ENCODE measurements around the gene UQCRC2. TPM values are rescaled to one million over a fixed set of nuclear protein-coding genes. Genes with fewer than 3 reads are reported as not detected.

Gene UQCRC2
- total and polyA plus RNA-seq, 7 experiments from 2014 or later = 158 to 227 (median 180) TPM

DNA sequence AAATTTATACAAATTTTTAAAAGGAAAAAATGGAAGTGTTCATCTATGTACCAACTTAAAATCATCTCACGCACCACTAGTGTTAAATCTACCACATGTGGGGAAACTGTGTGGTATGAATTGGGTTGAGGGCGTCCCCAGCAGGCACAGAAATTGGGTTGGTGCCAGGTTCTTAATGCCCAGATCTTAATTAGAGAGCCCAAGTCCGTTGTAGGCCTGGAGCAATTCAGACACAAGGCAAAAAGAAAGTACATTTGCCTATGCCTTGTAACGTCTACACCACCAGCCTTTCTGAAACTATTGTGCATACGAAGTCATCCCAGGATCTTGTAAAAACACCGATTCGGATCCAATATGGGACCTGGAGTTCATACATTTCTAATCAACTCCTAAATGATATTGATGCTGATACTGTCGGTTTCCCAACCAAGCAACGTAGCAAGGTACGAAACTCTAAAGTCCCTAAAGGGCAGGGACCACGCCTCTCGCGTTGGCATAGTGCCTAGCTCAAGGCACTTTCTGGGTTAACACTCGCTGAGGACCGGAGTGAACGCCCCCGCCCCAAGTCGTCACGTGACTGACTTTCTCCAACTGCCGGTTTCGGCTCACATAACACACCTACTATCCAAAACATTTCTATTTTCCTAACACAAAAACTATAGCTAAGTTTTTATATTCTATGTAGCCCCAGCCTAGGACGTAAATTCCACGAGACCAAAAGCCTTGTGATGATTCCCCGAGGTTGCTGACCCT lies 945 bp upstream of the UQCRC2 start:
- peak overlapping the region; percentile 97 for H3K27ac ChIP-seq (ENCODE audit: low read depth, low read length)
- H3K36me3 ChIP-seq (ENCODE audit: control insufficient read depth in 2 of 3, insufficient read depth in 3 of 3, low read length in 3 of 3) = peaks cover 0 to 10% (median 1%) of the 10 kb centered on the region in 3 experiments
- Mint-ChIP-seq H3K36me3 (peaks cover 3 to 14% (median 7%) of the 10 kb centered on the region in 5 donors), H3K4me3 (peak overlapping the region; percentile 94 to 100 (median 99)), H3K27ac (peak overlapping the region; percentile 96 to 99 (median 98)), H3K4me1 (peaks cover 29 to 81% (median 63%) of the 10 kb centered on the region in 7 donors), H3K9me3 (peaks cover 0 to 1% (median 0%) of the 10 kb centered on the region in 11 donors), H3K27me3 (no peaks in the 10 kb centered on the region)
- H3K27me3 ChIP-seq (ENCODE audit: control insufficient read depth in 2 of 2, insufficient read depth in 2 of 2, low read length in 2 of 2) = no peaks in the 10 kb centered on the region
- H3K9me3 ChIP-seq (ENCODE audit: control insufficient read depth in 2 of 3, low read length in 3 of 3) = no peaks in the 10 kb centered on the region
- intact Hi-C loops (cut with micrococcal nuclease) = loop anchor here (2.0 to 10.0 kb wide), 4 partner anchors 55 to 447 kb away; partner anchors contain the start of gene OTOA (in 1 of the 2)
- ChIA-PET CTCF (no interaction called here), POLR2A (interaction anchor here (0.8 to 2.5 kb wide), 6 partner anchors 13 to 243 kb away, joined by 3 to 45 read pairs (median 6); no protein-coding TSS in a partner anchor)
- peak overlapping the region; percentile 81 for H3K4me3 ChIP-seq (ENCODE audit: low read length)
- peak in 8 of 9 donors; percentile 35 to 87 (median 78) for DNase-seq
- ATAC-seq = peak; percentile 67
- peaks cover 26 to 33% of the 10 kb centered on the region in 2 donors for H3K4me1 ChIP-seq (ENCODE audit: control insufficient read depth in 2 of 2, insufficient read depth in 2 of 2, low read length in 2 of 2)

DNA sequence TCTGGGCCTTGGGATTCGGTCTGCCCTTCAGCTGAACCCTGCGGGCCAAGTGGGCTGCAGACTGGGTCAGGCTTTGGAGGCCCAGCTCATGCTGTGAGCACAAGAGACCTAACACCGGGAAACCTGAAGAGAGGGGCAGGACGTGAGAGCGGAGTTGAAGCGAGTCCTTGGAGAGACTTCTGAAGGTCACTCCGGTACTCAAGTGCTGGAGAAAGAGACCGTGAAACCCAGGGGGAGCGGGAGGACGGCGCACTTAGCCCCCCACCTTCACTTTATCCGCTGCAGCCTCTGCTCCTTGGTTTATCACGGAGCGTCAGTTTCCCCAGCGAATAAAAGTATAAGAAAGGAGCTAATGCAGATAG lies 361 bp downstream of the UQCRC2 start:
- H3K27me3 Mint-ChIP-seq = no peaks in the 10 kb centered on the region
- POLR2A ChIA-PET = interaction anchor here (0.6 to 2.5 kb wide), 5 partner anchors 11 to 237 kb away, joined by 3 to 45 read pairs (median 10); no protein-coding TSS in a partner anchor
- H3K4me1 Mint-ChIP-seq = peaks cover 35 to 85% (median 67%) of the 10 kb centered on the region in 7 donors
- Histone ChIP-seq H3K36me3 (ENCODE audit: control insufficient read depth in 2 of 3, insufficient read depth in 3 of 3, low read length in 3 of 3) (peaks cover 6 to 22% (median 9%) of the 10 kb centered on the region in 3 experiments), H3K27ac (ENCODE audit: low read depth, low read length) (peak overlapping the region; percentile 97), H3K4me3 (ENCODE audit: low read length) (peak overlapping the region; percentile 81), H3K9me3 (ENCODE audit: control insufficient read depth in 2 of 3, low read length in 3 of 3) (no peaks in the 10 kb centered on the region), H3K27me3 (ENCODE audit: control insufficient read depth in 2 of 2, insufficient read depth in 2 of 2, low read length in 2 of 2) (no peaks in the 10 kb centered on the region), H3K4me1 (ENCODE audit: control insufficient read depth in 2 of 2, insufficient read depth in 2 of 2, low read length in 2 of 2) (peaks cover 30 to 33% of the 10 kb centered on the region in 2 donors)
- peaks cover 3 to 17% (median 7%) of the 10 kb centered on the region in 5 donors for H3K36me3 Mint-ChIP-seq
- intact Hi-C loops (cut with micrococcal nuclease) = loop anchor here (1.0 to 10.0 kb wide), 12 partner anchors 53 to 449 kb away; partner anchors contain the start of genes POLR3E (in 2 of the 2), CDR2 (in 1 of the 2), METTL9 (in 1 of the 2) and OTOA (in 1 of the 2)
- peak overlapping the region; percentile 96 to 99 (median 98) for H3K27ac Mint-ChIP-seq
- ATAC-seq (peak; percentile 9), DNase-seq (no peak)
- CTCF ChIA-PET = interaction anchor here (0.7 to 1.5 kb wide), 5 partner anchors 14 to 235 kb away, joined by 3 to 8 read pairs (median 5); no protein-coding TSS in a partner anchor
- peak overlapping the region; percentile 94 to 100 (median 99) for H3K4me3 Mint-ChIP-seq
- H3K9me3 Mint-ChIP-seq = peaks cover 0 to 1% (median 0%) of the 10 kb centered on the region in 11 donors

DNA sequence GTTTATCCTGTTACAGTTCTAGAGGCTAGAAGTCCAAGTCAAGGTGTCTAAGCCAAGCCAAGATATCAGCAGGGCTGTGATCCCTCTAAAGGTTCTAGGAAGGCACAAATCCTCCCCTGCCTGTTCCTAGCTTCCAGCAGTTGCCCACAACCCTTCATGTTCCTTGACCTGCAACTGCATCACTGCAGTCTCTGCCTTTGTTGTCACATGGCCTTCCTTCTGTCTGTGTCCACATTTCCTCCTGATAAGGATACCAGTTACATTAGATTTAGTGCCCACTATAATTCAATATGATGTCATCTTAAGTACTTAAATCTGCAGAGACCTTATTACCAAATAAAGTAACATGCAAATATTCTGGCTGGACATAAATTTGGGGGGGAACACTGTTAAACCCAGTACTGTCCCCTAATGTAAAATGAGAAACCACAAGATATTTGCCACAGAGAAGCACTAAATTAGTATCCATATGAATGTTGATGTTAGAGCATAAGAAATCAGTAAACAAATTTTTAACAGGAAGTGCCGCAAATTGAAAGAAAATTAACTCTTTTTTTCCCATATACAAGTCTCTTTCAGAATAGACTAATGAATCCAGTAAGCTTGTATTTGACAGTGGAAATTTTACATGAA lies 4.7 kb downstream of the UQCRC2 start:
- H3K4me3 Mint-ChIP-seq = no peak overlapping the region
- ATAC-seq (no peak), DNase-seq (no peak)
- H3K4me1 Mint-ChIP-seq = peaks cover 28 to 54% (median 42%) of the 10 kb centered on the region in 7 donors
- Histone ChIP-seq H3K4me1 (ENCODE audit: control insufficient read depth in 2 of 2, insufficient read depth in 2 of 2, low read length in 2 of 2) (peaks cover 13% of the 10 kb centered on the region in 2 donors), H3K4me3 (ENCODE audit: low read length) (no peak overlapping the region), H3K27ac (ENCODE audit: low read depth, low read length) (peak overlapping the region; percentile 3), H3K9me3 (ENCODE audit: control insufficient read depth in 2 of 3, low read length in 3 of 3) (no peaks in the 10 kb centered on the region), H3K36me3 (ENCODE audit: control insufficient read depth in 2 of 3, insufficient read depth in 3 of 3, low read length in 3 of 3) (peaks cover 23 to 58% (median 39%) of the 10 kb centered on the region in 3 experiments), H3K27me3 (ENCODE audit: control insufficient read depth in 2 of 2, insufficient read depth in 2 of 2, low read length in 2 of 2) (no peaks in the 10 kb centered on the region)
- ChIA-PET CTCF (no interaction called here), POLR2A (interaction anchor here (0.6 kb wide), 1 partner anchor 446 kb away, joined by 3 read pairs; no protein-coding TSS in a partner anchor)
- H3K27ac Mint-ChIP-seq = peak overlapping the region in 3 of 9 donors; percentile 2 to 49 (median 21)
- intact Hi-C loops (cut with micrococcal nuclease) = loop anchor here in 1 of 2 donors (10.0 kb wide), 2 partner anchors 293 to 453 kb away; partner anchors contain the start of gene OTOA
- peaks cover 0 to 1% (median 0%) of the 10 kb centered on the region in 11 donors for H3K9me3 Mint-ChIP-seq
- peaks cover 17 to 35% (median 28%) of the 10 kb centered on the region in 5 donors for H3K36me3 Mint-ChIP-seq
- H3K27me3 Mint-ChIP-seq = no peaks in the 10 kb centered on the region

DNA sequence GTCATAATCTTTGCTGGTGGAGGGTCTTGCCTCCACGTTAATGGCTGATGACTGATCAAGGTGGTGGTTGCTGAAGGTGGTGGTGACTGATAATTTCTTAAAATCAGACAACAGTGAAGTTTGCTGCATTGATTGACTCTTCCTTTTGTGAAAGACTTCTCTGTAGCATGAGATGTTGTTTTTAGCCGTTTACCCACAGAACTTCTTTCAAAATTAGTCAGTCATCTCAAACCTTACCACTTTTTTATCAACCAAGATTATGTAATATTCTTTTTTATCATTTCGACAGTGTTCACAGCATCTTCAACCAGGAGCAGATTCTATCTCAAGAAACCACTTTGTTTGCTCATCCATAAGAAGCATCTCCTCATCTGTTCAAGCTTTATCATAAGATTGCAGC lies 5.9 kb downstream of the UQCRC2 start:
- Histone ChIP-seq H3K27me3 (ENCODE audit: control insufficient read depth in 2 of 2, insufficient read depth in 2 of 2, low read length in 2 of 2) (no peaks in the 10 kb centered on the region), H3K4me3 (ENCODE audit: low read length) (no peak overlapping the region), H3K4me1 (ENCODE audit: control insufficient read depth in 2 of 2, insufficient read depth in 2 of 2, low read length in 2 of 2) (peaks cover 10% of the 10 kb centered on the region in 2 donors), H3K36me3 (ENCODE audit: control insufficient read depth in 2 of 3, insufficient read depth in 3 of 3, low read length in 3 of 3) (peaks cover 23 to 60% (median 39%) of the 10 kb centered on the region in 3 experiments), H3K27ac (ENCODE audit: low read depth, low read length) (no peak overlapping the region), H3K9me3 (ENCODE audit: control insufficient read depth in 2 of 3, low read length in 3 of 3) (no peaks in the 10 kb centered on the region)
- Mint-ChIP-seq H3K27ac (peak overlapping the region in 2 of 9 donors; percentile 9 to 29), H3K27me3 (no peaks in the 10 kb centered on the region), H3K36me3 (peaks cover 14 to 37% (median 28%) of the 10 kb centered on the region in 5 donors), H3K4me1 (peaks cover 23 to 42% (median 30%) of the 10 kb centered on the region in 7 donors), H3K9me3 (no peaks in the 10 kb centered on the region), H3K4me3 (no peak overlapping the region)
- intact Hi-C loops (cut with micrococcal nuclease) = loop anchor here in 1 of 2 donors (10.0 kb wide), 2 partner anchors 294 to 454 kb away; partner anchors contain the start of gene OTOA
- ATAC-seq (peak; percentile 41), DNase-seq (no peak)
- POLR2A ChIA-PET = no interaction called here
- CTCF ChIA-PET = no interaction called here

DNA sequence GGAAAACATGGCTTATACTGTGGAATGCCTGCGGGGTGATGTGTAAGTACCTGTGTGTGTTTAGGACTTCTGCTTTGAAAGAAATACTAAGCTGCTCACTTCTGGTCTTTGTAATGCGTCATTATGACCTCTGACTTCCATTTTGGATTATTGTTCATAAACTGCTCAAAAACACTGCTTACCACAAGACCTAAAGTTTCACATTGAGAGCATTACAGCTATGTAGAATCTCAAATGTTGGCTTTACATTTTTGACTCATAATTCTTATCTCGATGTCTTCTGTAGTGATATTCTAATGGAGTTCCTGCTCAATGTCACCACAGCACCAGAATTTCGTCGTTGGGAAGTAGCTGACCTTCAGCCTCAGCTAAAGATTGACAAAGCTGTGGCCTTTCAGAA lies 9.3 kb downstream of the UQCRC2 start:
- Histone ChIP-seq H3K4me1 (ENCODE audit: control insufficient read depth in 2 of 2, insufficient read depth in 2 of 2, low read length in 2 of 2) (peaks cover 0 to 3% of the 10 kb centered on the region in 2 donors), H3K27ac (ENCODE audit: low read depth, low read length) (no peak overlapping the region), H3K36me3 (ENCODE audit: control insufficient read depth in 2 of 3, insufficient read depth in 3 of 3, low read length in 3 of 3) (peaks cover 21 to 89% (median 47%) of the 10 kb centered on the region in 3 experiments), H3K4me3 (ENCODE audit: low read length) (no peak overlapping the region), H3K9me3 (ENCODE audit: control insufficient read depth in 2 of 3, low read length in 3 of 3) (no peaks in the 10 kb centered on the region), H3K27me3 (ENCODE audit: control insufficient read depth in 2 of 2, insufficient read depth in 2 of 2, low read length in 2 of 2) (no peaks in the 10 kb centered on the region)
- CTCF ChIA-PET = no interaction called here
- no peaks in the 10 kb centered on the region for H3K27me3 Mint-ChIP-seq
- peaks cover 5 to 12% (median 10%) of the 10 kb centered on the region in 7 donors for H3K4me1 Mint-ChIP-seq
- no peak for ATAC-seq
- peak overlapping the region in 1 of 9 donors; percentile 36 for H3K27ac Mint-ChIP-seq
- peaks cover 19 to 62% (median 39%) of the 10 kb centered on the region in 5 donors for H3K36me3 Mint-ChIP-seq
- no peaks in the 10 kb centered on the region for H3K9me3 Mint-ChIP-seq
- DNase-seq = no peak
- H3K4me3 Mint-ChIP-seq = no peak overlapping the region
- POLR2A ChIA-PET = interaction anchor here (0.6 kb wide), 1 partner anchor 138 kb away, joined by 4 read pairs; no protein-coding TSS in a partner anchor
- intact Hi-C loops (cut with micrococcal nuclease) = no loop called here

DNA sequence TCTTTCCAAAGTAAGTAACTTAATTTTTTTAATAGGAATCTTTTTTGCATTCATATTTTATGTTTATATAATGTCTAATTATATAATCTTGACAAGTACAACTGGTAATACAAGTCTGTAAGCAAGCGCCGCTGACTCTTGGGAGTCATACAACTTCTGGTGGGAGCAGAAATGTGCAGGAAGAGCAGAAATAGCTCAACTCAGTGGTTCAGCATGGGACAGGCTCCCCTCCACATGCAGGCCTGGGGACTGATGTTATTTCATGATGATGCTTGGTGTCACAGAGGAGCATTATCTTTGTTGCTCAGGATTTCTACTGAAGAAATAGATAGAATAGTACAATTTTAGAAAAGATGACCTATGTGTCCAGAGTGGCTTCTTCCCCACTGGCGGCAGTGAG lies 10.7 kb downstream of the UQCRC2 start:
- CTCF ChIA-PET = no interaction called here
- H3K27me3 ChIP-seq (ENCODE audit: control insufficient read depth in 2 of 2, insufficient read depth in 2 of 2, low read length in 2 of 2) = no peaks in the 10 kb centered on the region
- no peak overlapping the region for H3K27ac ChIP-seq (ENCODE audit: low read depth, low read length)
- no peaks in the 10 kb centered on the region for H3K4me1 ChIP-seq (ENCODE audit: control insufficient read depth in 2 of 2, insufficient read depth in 2 of 2, low read length in 2 of 2)
- Mint-ChIP-seq H3K27ac (no peak overlapping the region), H3K9me3 (no peaks in the 10 kb centered on the region), H3K4me1 (peaks cover 0 to 7% (median 5%) of the 10 kb centered on the region in 7 donors), H3K4me3 (no peak overlapping the region), H3K27me3 (no peaks in the 10 kb centered on the region), H3K36me3 (peaks cover 15 to 58% (median 39%) of the 10 kb centered on the region in 5 donors)
- intact Hi-C loops (cut with micrococcal nuclease) = no loop called here
- H3K9me3 ChIP-seq (ENCODE audit: control insufficient read depth in 2 of 3, low read length in 3 of 3) = no peaks in the 10 kb centered on the region
- no peak overlapping the region for H3K4me3 ChIP-seq (ENCODE audit: low read length)
- ATAC-seq (no peak), DNase-seq (no peak)
- peaks cover 22 to 90% (median 51%) of the 10 kb centered on the region in 3 experiments for H3K36me3 ChIP-seq (ENCODE audit: control insufficient read depth in 2 of 3, insufficient read depth in 3 of 3, low read length in 3 of 3)
- POLR2A ChIA-PET = no interaction called here

Data from naive thymus-derived CD4-positive, alpha-beta T cell (primary cell).